Ovary (tissue), 9 donors: ENCODE results near the gene MOXD1. TPM values are rescaled to one million over a fixed set of nuclear protein-coding genes. Genes with fewer than 3 reads are reported as not detected.

ENCODE experiments used
- DNase-seq, 5 donors: peaks; one replicate each; pipeline ENCODE4 v3.0.0-alpha.2; 2019 to 2020
- H3K27ac ChIP-seq, 2 donors: fragments of 200-600 bp; one replicate each; pipeline versions ENCODE4 v1.5.1 to v1.8.0; 2019 to 2022
- H3K27me3 ChIP-seq: fragments of 200-600 bp; one replicate; pipeline ENCODE4 v1.8.0; 2022
- H3K36me3 ChIP-seq: fragments of 200-600 bp; sonication (generic); one replicate; pipeline ENCODE4 v1.5.1; 2019
- H3K4me1 ChIP-seq: one replicate; pipeline ENCODE4 v1.8.1; 2013; ENCODE audit warnings: mild to moderate bottlenecking, moderate library complexity; ENCODE audit not compliant: insufficient read depth
- H3K4me3 ChIP-seq: fragments of 200-600 bp; sonication (generic); one replicate; pipeline ENCODE4 v1.5.1; 2017
- H3K9me3 ChIP-seq, 2 donors: fragments of 200-600 bp in 1 of 2; sonication (generic) in 1 of 2; one replicate each; pipeline versions ENCODE4 v1.5.1 to v1.8.1; 2013 to 2019; ENCODE audit warnings: mild to moderate bottlenecking in 1 of 2, moderate library complexity in 1 of 2
- EP300 ChIP-seq: sonication (generic); formaldehyde crosslinking; IDR thresholded peaks from one replicate; pipeline ENCODE4 v1.6.1; 2017; ENCODE audit warnings: antibody characterized with exemption
- POLR2A ChIP-seq: fragments of 450-650 bp; IDR thresholded peaks from one replicate; pipeline ENCODE4 v1.6.1; 2017; ENCODE audit warnings: antibody characterized with exemption, mild to moderate bottlenecking, moderate library complexity
- WGBS, 3 donors: extraction: QIAGEN DNeasy Blood & Tissue Kit in 1 of 3; methylation state at CpG; one replicate each; pipeline versions ENCODE4 v1.1.5 to v1.1.7; 2013 to 2017; 5-methylcytosine and 5-hydroxymethylcytosine counted together
- intact Hi-C, 4 donors: fragments of 100-400 bp; cut with DNase I; formaldehyde crosslinking; loops; one replicate each; pipeline versions ENCODE4 v1.11.0 to v1.15.1; 2022 to 2023
- polyA plus RNA-seq, 2 donors: library from polyadenylated mRNA; stranded (reverse); fragments of 200-250 nt in 1 of 2; fragments of 350-450 nt in 1 of 2; fragmentation: Illumina TruSeq in 1 of 2; extraction: RNeasy Lipid Tissue Mini Kit (QIAGEN cat#74804) in 1 of 2; gene quantifications; one replicate each; pipeline ENCODE4 v1.2.3, GENCODE V29; 2013 to 2014
- total RNA-seq, 7 donors: library from RNA; depleted of rRNA in 2 of 7; stranded (reverse); fragments of >200 nt in 2 of 7; fragmentation: NEBNext Ultra II Directional in 3 of 7; extraction: Animal tissue kit (Norgen Biotek cat#: 25700) in 3 of 7; gene quantifications; one replicate each; pipeline versions ENCODE4 v1.1.0 to v1.2.4, GENCODE V29; 2016 to 2023
- TF ChIP-seq, protein P1 (sequence below), 3 donors: fragments of 450-650 bp in 2 of 3; fragments of 200-600 bp in 1 of 3; IDR thresholded peaks; one replicate each; pipeline versions ENCODE4 v1.5.1 to v1.8.0; 2016 to 2022; ENCODE audit warnings: antibody characterized with exemption in 3 of 3, mild to moderate bottlenecking in 1 of 3
- donor health status: DM: no; HTN: no; CAD: no; lungs with moderate emphysema.
- donor health status: DM: no; HTN: no; CAD: no.
- donor health status: Bipolar disorder and iron deficiency.
- donor health status: DM: yes; HTN: yes; CAD: no.
- donor health status: DM: no; HTN: no; CAD: no.
- donor health status: DM: yes; HTN: yes; CAD: no.

The MOXD1 gene
- total and polyA plus RNA-seq, 9 donors: 0.31 to 4.2 (median 0.77) TPM

DNA sequence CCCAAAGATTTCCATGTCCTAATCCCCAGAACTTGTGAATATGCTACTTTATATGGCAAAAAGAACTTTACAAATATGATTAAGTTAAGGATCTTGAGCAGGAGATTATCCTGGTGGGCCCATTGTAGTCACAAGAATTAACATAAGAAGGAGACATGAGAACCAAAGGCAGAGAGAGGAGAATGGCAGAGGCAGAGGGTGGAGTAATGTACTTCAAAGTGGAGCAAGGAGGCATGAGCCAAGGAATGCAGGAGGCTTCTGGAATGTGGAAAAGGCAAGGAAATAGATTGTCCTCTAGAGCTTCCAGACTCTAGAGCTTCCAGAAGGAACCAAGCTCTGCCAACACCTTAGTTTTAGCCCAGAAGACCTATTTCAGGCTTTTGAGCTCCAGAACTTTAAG, 147.4 kb downstream of the MOXD1 start:
- no peaks in the 10 kb centered on the region for H3K27me3 ChIP-seq
- no peak overlapping the region for H3K4me3 ChIP-seq
- TF ChIP-seq, protein P1, sequence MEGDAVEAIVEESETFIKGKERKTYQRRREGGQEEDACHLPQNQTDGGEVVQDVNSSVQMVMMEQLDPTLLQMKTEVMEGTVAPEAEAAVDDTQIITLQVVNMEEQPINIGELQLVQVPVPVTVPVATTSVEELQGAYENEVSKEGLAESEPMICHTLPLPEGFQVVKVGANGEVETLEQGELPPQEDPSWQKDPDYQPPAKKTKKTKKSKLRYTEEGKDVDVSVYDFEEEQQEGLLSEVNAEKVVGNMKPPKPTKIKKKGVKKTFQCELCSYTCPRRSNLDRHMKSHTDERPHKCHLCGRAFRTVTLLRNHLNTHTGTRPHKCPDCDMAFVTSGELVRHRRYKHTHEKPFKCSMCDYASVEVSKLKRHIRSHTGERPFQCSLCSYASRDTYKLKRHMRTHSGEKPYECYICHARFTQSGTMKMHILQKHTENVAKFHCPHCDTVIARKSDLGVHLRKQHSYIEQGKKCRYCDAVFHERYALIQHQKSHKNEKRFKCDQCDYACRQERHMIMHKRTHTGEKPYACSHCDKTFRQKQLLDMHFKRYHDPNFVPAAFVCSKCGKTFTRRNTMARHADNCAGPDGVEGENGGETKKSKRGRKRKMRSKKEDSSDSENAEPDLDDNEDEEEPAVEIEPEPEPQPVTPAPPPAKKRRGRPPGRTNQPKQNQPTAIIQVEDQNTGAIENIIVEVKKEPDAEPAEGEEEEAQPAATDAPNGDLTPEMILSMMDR (IDR thresholded peaks at IDR 0.05): no peak
- TF ChIP-seq POLR2A (no peak), EP300 (no peak)
- no peaks in the 10 kb centered on the region for H3K36me3 ChIP-seq
- H3K27ac ChIP-seq: no peak overlapping the region
- H3K4me1 ChIP-seq: no peaks in the 10 kb centered on the region
- DNase-seq: no peak
- peaks cover 0 to 5% of the 10 kb centered on the region in 2 donors for H3K9me3 ChIP-seq
- intact Hi-C loops: no loop called here

DNA sequence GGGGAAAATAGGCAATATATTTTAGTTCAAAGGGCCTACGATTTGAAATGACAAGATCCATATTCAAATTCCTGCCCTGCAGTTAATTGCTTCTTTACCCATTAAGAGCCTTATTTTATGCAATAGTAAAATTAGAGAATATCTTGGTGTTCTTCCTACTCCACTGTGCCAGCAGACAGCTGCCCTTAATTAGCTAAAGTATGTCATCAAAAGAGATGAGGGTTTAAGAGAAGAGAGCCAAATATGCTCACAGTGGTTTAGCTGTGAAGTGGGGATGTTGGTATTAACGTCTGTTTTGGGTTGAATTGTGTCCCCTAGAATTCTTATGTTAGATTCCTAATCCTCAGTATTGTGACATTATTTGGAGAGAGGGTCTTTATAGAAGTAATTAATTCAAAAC, 148.1 kb downstream of the MOXD1 start:
- no peak overlapping the region for H3K27ac ChIP-seq
- H3K27me3 ChIP-seq: no peaks in the 10 kb centered on the region
- no peaks in the 10 kb centered on the region for H3K4me1 ChIP-seq
- H3K9me3 ChIP-seq: peaks cover 0 to 5% of the 10 kb centered on the region in 2 donors
- WGBS, 3 donors: 53 to 69% (median 65%) methylated on average over 2 of the region's 2 CpGs
- intact Hi-C loops: no loop called here
- no peak for DNase-seq
- TF ChIP-seq EP300 (no peak), POLR2A (no peak)
- TF ChIP-seq, protein P1 (IDR thresholded peaks at IDR 0.05): no peak
- no peak overlapping the region for H3K4me3 ChIP-seq
- H3K36me3 ChIP-seq: no peaks in the 10 kb centered on the region

DNA sequence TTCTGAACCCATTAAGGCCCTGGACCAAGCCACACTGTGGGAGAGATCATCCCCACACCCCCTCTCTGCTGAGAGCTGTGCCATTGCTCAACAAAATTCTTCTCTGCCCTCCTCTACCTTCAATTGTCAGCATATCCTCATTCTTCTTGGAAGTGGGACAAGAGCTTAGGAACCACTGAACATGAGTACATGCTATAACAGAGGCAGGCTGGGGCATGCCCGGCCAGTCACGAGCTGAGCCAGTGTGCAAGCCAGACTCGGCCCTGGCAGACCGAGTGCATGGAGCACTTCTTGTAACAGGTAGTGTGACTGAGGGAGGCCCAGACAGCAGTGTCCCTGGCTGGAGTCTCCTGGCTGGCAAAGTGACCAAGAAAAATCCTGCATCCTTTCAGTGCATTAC, 149.2 kb downstream of the MOXD1 start:
- whole genome bisulfite sequencing, 3 donors: 93 to 95% (median 95%) methylated on average over 4 of the region's 4 CpGs
- TF ChIP-seq EP300 (no peak), POLR2A (no peak)
- TF ChIP-seq, protein P1 (IDR thresholded peaks at IDR 0.05): no peak
- H3K4me1 ChIP-seq: peaks cover 2% of the 10 kb centered on the region
- H3K27ac ChIP-seq: no peak overlapping the region
- peaks cover 0 to 5% of the 10 kb centered on the region in 2 donors for H3K9me3 ChIP-seq
- H3K27me3 ChIP-seq: no peaks in the 10 kb centered on the region
- H3K36me3 ChIP-seq: no peaks in the 10 kb centered on the region
- H3K4me3 ChIP-seq: no peak overlapping the region
- intact Hi-C loops: no loop called here
- no peak for DNase-seq

DNA sequence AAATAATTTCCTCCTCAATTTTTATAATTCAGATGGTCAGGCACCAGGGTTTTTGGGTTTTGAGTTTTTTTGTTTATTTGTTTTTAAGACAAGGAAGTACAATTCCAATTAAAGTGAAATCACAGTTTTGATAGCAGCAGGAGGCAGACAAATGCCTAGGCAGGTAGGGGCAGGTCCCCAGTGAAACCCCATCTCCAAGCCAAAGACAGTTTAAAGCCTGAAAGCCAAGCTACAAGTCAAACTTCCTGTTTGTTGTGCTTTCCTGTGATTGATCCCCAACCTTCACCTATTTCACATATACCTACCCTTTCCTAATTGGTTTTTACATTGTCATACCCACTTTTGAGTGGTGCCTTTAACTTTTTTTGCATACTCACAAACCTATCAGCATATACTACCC, 149.6 kb downstream of the MOXD1 start:
- Histone ChIP-seq H3K36me3 (no peaks in the 10 kb centered on the region), H3K4me3 (no peak overlapping the region), H3K4me1 (peaks cover 3% of the 10 kb centered on the region), H3K27ac (no peak overlapping the region), H3K27me3 (no peaks in the 10 kb centered on the region), H3K9me3 (peaks cover 0 to 5% of the 10 kb centered on the region in 2 donors)
- intact Hi-C loops: no loop called here
- no peak for TF ChIP-seq POLR2A
- TF ChIP-seq EP300: no peak
- TF ChIP-seq, protein P1 (IDR thresholded peaks at IDR 0.05): no peak
- no peak for DNase-seq
